Measurements from ENCODE around the gene CFAP46.
"Not testable (repeated sequence)": the region's sequence is repeated elsewhere in the genome, so short reads cannot be mapped to it uniquely, and the experiment has no call there.

The CFAP46 gene

DNA sequence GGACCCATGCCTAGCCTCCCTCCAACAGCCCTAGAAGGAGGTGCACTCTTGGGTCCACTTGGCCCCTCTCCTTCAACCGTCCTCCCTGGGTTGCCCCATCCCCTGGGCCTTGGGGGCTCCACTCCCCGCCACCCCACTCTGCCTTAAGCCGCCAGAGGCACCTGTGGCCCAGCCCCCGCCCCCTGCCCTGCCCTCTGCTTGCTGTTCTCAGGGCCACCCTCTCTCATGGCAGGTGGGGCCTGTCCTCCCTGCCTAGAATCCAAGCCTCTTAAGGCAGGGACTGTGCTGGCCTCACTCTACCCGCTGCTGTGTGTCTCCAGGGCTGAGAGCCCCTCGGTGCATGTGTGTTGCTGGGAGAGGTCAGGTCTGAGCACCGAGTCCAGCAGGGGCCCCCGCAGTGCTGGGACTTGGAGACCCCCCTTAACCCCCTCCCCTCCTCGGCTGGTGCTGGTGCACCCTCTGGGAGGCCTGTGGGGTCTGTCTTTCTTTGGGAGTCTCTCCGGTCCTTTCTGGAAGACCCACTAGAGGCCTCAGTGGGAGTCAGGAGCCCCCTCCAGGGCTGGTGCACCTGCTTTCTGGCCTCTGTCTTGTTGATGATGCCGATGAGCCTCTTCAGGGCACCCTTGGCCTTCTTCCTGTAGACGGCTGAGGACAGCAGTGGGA is 43.8 kb downstream of the CFAP46 start:
- DNase-seq, result no peak

DNA sequence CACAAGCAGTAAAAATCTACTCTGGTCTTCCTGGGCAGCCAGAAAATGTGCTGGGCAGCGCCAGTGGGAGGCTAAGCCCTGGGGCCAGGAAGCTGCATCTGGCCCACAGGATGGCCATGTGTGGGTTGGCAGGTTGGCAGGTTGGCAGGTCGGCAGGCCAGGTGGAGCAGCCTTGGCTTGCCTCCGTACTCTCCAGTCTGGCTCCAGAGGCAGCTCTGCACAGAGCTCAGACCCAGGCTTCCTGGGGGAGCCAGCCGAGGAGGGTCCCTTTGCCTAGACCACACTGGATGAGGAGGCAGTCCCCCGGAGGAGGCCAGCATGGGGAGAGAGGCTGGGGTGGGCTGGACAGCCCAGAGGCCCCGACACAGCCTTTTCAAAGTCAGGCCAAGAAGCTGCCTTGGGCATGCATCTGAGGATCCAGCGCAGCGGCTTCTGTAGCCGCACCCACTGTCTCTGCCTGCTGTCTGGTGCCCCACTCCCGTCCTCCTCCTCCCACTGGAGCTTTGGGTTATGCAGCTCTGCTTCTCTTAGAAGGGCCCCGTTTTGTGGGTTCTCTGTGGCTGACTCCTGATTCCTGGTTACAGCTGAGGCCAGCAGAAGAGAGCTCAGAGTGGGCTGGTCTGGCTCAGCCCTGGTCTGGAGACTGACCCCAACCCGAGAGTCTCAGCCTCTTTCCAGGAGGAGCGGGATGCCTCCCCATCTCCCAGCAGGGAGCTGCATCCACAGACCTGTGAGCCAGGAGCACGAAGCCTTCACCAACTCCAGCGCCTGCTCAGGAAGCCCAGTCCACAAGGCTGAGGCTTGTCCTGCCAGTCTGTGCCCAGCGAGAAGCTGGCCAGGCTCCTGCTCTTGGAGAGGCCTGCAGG is 44.6 kb downstream of the CFAP46 start:
- no peak for DNase-seq

GRCh38 chr10:132893786-132894185 is 48.6 kb downstream of the CFAP46 start:
- DNase-seq, result peak; percentile 1

DNA sequence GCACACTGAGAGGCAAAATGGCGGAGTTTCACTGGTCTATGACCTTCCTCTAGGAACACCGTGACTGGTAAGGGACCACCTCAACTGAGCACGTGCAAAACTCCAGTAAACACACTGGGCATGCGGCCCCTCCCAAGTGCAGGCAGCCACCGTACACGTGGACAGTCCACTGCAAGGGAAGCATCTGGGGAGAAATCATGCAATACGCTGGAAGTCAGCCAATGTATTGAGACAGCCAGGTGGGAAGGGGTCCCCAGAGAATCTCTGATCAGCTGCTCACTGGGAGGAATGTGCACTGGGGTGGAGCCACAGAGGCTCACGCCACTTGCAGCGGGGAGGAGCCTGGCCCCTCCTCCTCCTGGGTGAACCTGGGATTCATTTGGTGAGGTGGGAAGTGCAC is 49.3 kb downstream of the CFAP46 start:
- peak; percentile 7 for DNase-seq

DNA sequence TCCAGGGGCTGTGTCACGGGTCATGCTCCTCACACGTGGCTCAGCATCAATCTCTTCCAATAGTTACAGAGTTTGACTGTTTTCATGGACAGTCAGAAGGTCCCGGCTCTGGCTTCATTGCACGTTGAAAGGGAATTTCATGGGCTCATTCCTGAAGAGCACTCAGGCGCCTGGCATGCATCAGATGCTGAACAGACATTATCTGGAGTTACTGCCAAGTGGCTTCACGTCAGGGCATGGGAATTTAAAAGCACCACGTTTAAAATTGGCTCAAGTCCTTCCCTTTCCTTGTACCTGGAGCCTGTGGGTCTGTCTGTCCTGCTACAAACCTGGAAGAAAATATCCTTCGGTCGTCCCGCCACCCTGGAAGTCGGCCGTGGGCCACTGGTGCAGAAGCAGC is 50.4 kb downstream of the CFAP46 start:
- no peak for DNase-seq

DNA sequence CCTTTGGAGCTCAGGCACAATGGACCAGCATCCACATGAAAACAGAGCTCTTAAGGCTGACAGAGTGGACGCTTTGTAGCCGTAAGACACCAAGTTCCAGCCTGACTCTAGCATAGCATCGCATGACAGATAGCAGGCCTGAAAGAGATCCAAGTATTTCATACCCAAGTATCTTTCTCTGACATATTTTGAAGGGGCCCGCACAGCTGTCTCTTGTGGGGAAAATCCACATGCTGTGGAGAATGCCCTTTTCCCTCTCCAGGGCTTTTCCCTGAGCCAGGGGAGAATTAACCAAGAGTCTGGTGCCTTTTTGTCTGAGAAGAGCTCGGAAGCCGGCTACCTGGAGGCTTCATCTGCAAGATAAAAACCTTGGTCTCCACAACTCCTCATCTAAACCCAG is 51.0 kb downstream of the CFAP46 start:
- DNase-seq, result no peak

DNA sequence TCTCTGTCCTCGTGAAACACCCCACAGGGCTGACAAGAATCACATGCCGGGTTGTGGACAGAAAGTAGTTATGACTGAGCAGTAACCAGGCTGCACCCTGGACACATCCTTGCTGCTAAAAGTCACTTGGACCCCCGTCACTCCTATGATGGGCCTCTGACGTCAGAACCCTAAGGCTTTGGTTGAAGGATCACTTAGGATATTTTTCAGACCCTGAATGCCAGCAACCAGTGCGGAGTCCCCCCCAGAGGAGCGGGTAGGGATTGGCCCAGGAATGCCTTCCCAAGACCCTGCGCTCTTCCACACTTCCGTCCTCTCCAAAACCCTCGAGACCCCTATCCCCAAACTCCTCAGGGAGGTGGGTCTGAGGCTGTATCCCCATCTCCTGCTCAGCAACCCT is 52.1 kb downstream of the CFAP46 start:
- DNase-seq, result no peak

GRCh38 chr10:132889556-132889955 is 52.8 kb downstream of the CFAP46 start:
- DNase-seq, result no peak

DNA sequence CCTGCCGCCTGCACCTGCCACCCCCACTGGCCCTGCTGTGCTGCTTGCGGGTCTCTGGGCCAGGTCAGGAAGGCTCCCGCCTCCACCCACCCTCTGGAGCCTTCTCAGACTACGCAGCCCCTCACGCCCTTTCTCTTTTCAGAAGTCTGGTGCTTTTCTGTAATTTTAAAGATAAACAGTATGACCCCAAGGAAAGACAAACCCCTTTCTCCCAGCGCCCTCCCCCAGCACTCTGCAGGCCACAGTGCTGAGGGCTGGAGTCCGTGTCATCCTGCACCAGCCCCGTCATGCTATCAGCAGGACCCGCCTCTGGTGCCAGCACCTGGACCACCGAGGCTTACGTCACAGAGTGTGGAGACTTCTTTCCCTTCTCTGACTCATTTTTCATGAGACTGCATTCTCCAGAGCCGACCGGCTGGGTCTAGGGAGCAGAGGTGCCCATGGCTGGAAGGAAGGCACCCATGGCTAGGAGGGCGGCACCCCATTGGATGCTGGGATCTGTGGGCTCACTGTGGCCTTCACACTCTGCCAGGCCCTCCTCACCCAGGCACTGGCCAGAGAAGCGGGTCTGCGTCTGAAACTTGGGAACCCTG is 53.4 kb downstream of the CFAP46 start:
- DNase-seq, result no peak

GRCh38 chr10:132888446-132888845 is 53.9 kb downstream of the CFAP46 start:
- not testable (repeated sequence) for DNase-seq

DNA sequence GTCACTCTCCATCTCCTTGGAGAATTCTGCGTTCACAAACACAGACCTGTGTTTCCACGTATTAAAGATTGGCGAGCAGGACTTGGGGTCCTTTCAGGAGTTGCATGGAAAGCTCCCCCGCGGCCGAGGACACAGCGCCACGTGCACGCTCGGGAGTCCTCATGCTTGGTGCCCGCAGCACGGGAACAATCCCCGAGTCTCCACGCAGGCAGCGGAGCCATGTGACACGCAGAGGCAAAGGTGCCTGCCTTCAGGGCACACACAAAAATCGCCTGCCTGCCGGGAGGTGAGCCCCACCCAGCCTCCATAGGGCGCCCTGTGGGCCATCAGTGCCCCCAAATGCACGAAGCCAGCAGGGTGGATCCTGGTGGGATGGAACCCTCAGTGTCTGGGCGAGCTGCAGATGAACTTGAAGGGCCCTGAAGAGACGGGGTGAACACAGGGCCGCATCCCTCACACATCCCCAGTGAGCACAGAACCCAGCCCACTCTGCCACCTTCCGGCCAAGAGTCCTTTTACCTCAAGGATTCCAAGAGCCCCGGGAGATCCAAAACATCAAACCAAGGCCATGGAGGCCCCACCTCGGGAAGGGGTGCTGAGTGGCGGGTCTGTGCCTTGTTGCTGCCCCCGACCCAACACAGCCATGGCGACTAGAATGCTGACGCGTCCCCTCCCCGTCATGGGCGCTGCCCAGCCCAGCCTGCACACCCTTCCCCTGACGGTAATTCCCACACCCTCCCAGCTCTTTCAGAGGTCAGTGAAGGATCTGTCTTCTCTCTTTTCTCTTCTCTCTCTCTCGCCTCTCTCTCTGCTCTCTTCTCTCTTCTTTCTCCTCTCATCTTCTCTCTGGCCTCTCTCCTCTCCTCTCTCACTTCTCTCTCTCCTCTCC is 55.9 kb downstream of the CFAP46 start:
- no peak for DNase-seq

DNA sequence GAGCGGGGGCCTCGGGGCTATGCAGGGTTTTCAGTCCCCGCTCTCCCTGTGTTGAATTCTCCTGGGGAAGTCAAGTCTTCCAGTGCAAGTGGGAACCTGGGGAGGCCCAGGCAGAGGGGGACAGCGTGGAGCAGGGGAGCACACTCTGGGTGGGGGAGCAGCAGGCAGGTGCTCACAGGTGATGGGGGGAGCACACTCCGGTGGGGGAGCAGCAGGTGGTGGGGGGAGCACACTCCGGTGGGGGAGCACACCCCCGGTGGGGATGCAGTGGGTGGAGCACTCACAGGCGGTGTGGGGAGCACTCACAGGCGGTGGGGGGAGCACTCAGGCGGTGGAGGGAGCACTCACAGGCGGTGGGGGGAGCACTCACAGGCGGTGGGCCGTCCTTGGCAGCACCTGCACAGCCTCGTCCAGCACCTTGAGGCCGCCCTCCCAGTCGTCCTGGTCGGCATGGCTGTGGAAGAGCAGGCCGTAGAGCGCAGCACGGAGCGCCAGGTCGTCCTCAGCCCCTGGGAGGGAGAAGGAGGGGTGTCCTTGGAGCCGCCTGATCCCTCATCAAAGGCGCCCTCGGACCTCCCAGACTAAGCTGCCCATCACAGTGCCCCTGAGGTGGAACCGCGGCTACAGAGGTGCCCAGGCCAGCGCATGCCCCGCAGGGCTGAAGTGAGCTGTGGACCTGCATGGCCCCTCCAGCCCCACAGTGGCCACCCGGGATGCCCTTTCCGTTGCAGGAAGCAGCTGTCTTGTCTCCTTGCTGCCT is 56.7 kb downstream of the CFAP46 start:
- DNase-seq, result no peak

- DNase-seq, result no peak
Observed at GRCh38 chr10:132884691-132885271, 57.6 kb downstream of the CFAP46 start.

- DNase-seq, result no peak
Observed at GRCh38 chr10:132884041-132884440, 58.3 kb downstream of the CFAP46 start.

GRCh38 chr10:132883391-132883881 is 58.9 kb downstream of the CFAP46 start:
- no peak for DNase-seq

DNA sequence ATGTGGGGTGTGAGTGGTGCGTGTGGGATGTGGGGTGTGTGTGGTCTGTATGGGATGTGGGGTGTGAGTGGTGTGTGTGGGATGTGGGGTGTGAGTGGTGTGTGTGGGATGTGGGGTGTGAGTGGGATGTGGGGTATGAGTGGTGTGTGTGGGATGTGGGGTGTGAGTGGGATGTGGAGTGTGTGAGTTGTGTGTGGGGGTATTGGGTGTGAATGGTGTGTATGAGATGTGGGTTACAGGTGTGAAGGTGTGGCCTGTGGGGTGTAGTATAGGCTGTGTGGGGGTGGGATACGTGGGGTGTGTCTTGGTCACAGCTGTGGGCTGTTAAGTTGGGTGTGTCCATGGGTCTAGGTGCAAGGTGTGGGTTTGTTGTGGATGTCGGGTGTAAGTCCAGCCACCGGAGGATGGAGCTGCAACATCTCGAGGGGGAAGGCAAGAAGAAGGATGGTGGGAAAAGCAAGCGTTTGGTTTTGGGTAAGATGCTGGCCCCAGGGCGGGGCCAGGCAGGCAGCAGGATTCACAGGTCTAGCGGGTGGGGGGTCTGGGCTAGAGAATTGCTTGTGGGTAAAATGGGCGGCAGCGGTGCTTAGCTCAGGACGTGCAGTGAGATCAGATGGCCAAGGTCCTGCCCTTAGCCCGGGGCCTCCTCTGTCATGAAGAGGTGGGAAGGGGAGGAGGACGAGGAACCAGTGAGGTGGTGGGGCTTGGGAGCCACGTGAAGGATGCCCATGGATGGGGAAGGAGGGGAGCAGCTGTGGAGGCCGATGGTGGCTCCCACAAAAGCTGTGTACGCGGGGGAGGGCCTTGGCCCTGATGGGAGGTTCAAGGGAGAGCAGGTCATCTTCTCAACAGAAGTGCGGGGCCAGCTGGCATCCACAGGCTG is 60.1 kb downstream of the CFAP46 start:
- no peak for DNase-seq

DNA sequence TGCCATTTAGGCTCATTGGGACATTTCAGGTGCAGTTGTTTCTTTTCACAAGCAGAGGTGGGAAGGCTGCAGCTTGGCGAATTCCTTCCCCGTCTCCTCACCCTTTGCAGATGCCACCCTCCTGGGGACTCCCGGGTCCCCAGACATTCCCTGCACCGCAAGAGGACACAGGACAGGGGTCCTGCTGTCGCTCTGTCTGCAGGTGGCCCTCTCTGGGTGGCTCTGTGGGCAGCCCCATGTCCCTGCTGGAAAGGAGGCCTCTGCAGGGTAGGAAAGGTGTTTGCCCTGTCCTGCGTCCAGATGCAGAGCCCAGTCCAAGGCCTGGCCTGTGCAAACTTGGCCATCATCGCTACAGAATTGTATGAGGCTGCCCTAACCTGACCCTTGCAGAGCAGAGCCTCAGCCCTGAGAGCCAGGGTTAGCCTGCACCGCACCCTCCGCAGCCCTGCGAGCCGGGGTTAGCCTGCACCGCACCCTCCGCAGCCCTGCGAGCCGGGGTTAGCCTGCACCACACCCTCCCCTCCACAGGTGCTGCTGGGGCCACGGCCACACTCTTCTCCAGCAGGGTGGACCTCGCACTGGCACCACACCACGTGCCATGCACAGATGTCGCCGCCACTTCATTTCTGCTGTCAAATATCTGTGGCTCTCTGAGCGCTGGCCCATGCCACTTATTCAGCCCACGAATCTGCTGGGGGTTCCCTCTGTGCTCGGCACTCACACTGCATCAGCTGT is 61.0 kb downstream of the CFAP46 start:
- no peak for DNase-seq

DNA sequence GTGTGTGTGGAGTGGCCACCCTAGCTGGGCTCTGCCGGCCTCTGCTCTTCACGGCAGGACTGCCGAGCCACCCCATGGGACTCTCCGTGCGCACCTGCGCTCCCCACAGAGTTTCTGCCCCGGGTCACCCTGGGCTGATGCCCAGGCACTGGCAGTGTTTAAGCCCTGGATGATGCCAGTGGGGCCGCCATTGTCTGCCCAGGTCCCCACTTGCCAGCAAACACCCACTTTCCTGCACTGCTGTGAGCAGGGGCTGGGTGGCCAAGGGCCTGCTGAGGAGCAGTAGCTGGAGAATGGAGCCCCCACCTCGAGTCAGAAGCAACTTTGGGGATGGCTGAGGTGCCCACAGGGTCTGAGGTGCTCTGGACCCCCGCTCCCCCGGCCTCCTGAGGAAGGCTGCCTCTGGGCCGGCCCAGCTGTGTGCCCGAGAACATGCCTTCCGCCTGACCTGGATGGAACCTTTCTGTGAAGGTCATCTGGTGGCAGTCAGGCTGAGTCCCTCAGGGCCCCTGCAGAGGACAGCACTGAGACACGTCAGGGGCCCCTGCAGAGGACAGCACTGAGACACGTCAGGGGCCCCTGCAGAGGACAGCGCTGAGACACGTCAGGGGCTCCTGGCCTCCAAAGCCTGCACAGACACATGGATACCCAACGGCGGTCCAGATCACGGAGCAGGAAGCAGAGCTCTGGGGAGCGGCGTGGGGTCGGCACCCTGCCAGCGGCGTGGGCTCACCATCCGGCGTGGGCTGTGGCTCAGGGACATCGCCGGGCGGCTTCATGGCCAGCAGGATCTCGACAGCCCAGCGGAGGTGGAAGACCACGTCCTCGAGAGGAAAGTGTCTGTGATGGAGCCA is 62.0 kb downstream of the CFAP46 start:
- DNase-seq, result no peak
